Inflammatory macrophage (primary cell): ENCODE measurements around the gene IL13RA1.
"Not testable (repeated sequence)": the region's sequence is repeated elsewhere in the genome, so short reads cannot be mapped to it uniquely, and the experiment has no call there.

Experiments used
- DNase-seq, 2 donors: peaks; one replicate each; pipeline ENCODE4 v3.0.0-alpha.2; 2020 to 2022

The IL13RA1 gene

GRCh38 chrX:118729042-118729652 is 1.7 kb downstream of the IL13RA1 start:
- no peak for DNase-seq

DNA sequence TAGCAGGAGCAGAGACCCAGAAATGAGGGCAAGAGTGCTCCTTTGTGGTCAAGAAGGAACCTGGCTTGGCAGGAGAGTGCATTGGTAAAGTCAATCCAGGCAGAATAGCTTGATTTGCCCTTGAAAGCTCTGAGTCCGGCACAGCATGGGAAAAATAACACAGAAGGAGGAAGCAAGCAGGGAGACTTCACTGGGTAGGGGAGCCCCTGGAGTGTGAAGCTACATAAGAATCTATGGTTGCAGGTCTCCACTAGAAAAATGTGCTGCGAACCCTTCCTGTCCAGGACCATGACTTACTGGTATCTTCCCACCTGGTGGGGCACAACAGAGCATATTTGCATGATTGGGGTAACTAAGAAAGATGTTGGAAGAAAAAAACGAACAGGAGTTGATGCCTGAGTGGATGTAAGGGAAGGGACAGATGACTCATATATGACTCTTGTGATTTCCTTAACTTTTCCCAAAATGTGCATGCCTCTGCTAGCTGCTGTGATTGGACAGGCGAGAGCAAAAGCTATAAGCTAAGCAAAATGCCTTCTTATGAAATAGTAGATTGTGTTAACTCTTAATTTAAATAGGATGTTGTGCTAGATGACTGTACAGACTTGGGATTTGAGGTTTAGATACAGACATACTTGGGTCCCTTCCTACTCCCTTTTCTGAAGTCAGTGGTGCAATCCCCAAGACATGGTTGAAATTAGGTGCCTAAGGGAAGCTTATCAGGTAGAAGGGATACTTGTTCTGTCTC is 3.3 kb downstream of the IL13RA1 start:
- DNase-seq, result peak; percentile 70 to 75

DNA sequence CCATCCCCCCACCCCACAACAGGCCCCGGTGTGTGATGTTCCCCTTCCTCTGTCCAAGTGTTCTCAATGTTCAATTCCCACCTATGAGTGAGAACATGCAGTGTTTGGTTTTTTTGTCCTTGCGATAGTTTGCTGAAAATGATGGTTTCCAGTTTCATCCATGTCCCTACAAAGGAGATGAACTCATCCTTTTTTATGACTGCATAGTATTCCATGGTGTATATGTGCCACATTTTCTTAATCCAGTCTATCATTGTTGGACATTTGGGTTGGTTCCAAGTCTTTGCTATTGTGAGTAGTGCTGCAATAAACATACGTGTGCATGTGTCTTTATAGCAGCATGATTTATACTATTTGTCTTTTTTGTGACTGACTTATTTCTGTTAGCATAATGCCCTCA is 5.1 kb downstream of the IL13RA1 start:
- DNase-seq, result not testable (repeated sequence)

DNA sequence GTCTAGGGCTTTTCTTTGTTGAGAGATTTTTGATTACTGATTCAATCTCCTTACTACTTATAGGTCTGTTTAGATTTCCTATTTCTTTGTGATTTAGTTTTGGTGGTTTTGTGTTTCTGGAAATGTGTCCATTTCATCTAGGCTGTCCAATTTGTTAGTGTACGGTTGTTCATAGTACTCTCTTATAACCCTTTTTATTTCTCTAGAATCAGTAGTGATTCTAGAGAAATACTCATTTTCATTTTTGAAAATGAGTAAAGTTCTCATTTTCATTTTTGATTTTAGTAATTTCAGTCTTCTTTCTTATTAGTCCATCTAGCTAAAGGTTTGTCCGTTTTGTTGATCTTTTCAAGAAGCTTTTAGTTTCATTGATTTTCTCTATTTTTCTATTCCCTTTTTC is 7.5 kb downstream of the IL13RA1 start:
- DNase-seq, result no peak

DNA sequence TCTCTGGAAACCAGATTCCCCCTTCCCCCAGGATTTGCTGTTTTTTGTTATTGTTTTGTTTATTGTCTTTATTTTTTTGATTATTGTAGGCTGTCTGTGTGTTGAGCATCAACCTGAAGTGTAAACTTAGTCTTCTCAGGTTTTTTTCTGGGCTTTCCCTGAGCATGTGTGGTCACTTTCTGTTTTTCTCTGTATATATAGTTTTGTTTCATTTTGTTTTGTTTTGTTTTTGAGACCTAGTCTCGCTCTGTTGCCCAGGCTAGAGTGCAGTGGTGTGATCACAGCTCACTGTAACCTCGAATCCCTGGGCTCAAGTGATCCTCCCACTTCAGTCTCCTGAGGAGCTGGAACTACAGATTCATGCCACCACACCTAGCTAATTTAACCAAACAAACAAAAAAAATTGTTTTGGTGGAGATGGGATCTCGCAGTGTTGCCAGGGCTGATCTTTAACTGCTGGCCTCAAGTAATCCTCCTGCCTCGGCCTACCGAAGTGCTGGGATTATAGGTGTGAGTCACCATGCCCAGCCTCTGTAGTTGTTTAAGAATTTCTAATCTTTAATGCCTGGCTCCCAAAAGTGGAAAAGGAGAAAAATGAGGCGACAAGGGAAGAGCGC is 9.1 kb downstream of the IL13RA1 start:
- no peak for DNase-seq

DNA sequence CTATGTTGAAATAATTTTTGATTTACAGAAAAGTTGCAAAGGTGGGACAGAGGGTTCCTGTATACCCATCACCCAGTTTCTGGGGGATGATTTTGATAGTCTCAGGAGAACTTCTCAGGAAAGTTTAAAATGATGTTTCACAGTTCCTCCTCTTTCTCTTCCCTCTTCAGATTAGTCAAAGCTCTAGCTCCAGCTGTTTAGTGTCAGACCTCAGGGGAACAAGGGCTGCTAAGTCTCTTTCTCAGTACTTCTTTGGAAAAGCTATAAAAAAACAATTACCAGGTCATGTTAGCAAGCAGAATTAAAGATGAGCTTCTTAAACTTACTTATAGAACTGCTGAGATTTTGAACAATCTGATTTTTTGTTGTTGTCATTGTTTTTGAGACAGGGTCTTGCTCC is 12.2 kb downstream of the IL13RA1 start:
- no peak for DNase-seq

GRCh38 chrX:118740276-118740889 is 13.0 kb downstream of the IL13RA1 start:
- DNase-seq, result no peak

- no peak for DNase-seq
These were observed 14.8 kb downstream of the IL13RA1 start for GRCh38 chrX:118742176-118742575.

DNA sequence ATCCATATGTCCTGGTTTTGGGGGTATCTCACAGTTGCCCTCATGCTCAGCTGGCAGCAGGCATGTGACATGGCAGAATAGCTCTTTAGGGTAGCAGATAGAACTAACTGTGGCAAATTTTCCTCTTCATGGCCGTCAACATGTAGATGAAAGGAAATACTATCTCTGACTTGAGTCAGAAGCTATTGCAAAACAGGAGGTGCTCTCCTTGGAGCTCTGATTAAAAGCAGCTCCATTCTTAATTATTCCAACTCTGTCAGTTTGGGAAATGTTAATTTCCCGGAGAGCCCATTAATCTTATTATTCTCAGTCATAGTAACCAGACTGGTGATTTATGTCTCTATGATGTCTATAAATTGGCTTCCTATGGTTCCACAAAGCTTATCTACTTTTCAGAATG is 18.2 kb downstream of the IL13RA1 start:
- no peak for DNase-seq

DNA sequence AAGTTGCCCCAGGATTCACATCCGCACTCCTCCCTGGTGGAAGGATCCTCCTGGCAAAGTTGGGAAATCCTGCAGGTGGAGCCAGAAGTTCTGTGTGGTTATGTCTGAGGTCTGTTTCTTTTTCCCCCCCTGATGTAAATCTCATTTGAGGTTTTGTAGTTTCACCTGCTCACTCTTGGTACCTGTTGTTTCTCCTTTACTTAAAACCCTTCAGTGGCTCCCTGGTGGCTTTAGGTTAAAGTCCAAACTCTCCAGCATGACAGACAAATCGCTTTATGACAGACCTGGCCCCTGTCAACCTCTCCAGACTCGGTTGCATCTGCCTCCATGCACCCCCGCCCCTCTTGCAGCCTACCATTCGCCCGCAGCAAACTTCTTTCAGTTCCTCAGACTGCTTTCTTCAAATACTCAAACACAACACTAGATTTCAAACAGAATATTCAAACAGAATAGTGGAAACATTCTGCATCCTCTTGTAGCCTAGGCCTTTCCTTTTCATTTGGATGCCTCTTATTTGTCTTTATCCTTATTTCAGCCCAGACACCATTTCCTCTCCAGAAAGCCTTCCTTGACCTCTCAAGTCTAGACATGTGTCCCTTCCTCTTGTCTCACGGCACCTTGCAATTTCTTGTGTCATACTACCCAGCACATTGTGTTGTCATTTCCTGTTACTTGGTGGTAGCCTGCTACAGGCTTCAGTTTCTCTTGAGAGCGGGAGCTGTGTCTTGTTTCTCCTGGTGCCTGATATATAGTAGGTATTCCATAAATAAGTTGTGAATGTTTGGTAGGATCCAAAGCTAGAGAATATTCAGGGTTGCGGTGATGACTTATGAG is 24.8 kb downstream of the IL13RA1 start:
- peak; percentile 58 to 69 for DNase-seq

DNA sequence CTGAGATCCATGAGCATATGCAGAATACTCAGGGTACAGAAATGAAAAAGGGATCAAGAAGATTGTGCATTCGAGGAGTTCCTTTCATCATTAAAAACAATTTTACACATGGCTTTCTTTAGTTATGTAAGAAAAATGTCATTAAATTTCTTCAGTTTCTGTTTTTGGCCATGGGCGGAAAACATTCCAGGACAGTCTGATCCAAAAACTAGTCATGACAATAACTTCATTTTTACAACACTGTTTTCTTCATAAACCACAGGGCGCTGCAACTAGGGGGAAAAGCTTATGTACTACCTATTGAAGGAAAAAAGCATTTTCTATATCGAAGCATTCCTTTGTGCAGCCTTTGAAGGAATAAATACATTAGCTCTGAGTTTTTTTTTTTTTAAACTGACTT is 28.2 kb downstream of the IL13RA1 start:
- no peak for DNase-seq

- peak; percentile 52 to 57 for DNase-seq
These were observed 28.7 kb downstream of the IL13RA1 start for GRCh38 chrX:118756101-118756500.

GRCh38 chrX:118758511-118758910 is 31.1 kb downstream of the IL13RA1 start:
- DNase-seq, result peak in 1 of 2 donors; percentile 38

DNA sequence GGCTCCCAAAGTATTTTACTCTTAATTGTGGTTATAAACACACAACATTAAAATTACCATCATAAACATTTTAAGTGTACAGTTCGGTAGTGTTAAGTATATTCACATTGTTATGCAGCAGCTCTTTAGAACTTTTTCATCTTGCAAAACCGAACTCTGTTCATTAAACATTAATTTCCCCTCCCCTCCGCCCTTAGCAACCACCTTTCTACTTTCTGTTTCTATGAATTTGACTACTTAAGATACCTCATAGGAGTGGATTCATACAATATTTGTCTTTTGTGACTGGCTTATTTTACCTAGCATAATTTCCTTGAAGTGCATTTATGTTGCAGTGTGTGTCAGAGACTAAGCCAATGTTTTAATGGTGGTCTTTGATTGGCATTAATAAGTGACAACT is 32.6 kb downstream of the IL13RA1 start:
- no peak for DNase-seq

GRCh38 chrX:118761939-118762707 is 34.7 kb downstream of the IL13RA1 start:
- DNase-seq, result no peak

DNA sequence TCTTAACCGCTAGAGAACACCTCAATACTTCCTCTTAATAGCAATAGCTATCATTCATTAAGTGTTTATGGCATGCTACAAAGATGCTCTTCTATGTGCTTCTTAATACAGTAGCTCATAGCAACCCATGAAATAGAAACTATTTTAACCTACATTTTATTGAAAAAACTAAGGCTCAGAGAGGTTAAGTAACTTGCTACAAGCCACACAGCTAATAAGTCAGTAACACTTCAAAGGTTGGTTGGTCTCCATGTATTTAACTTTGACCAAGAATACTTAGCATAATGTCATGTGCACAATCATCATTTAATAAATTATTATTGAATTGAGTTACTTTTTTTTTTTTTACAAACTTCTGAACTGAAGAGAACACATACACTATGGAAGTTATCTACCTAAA is 36.1 kb downstream of the IL13RA1 start:
- no peak for DNase-seq

GRCh38 chrX:118764122-118764521 is 36.7 kb downstream of the IL13RA1 start:
- no peak for DNase-seq

GRCh38 chrX:118770133-118770760 is 42.8 kb downstream of the IL13RA1 start:
- no peak for DNase-seq

DNA sequence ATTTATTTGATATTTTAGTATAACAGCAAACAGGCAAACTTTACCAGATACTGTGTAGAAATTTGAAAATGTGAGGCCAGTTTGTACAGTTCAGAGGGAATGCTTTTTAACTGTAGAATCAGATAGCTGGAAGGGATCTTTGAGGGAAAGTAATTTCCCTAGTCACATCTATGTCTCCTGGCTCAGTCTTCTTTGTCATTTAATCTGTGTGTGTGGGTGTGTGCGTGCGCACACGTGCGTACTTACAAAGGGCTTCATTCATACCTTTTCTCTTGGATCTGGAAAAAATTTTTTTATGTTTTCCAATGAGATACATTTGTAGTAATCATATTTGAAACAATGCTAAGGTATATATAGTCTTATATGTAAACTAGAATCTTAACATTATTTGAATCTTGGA is 44.6 kb downstream of the IL13RA1 start:
- DNase-seq, result no peak

GRCh38 chrX:118773782-118774181 is 46.4 kb downstream of the IL13RA1 start:
- no peak for DNase-seq

GRCh38 chrX:118779581-118779980 is 52.2 kb downstream of the IL13RA1 start:
- DNase-seq, result no peak
